CD4-positive, alpha-beta T cell treated with Interferon alpha-2 for 1 hour (primary cell): Measurements from ENCODE around the gene DNM3.

Experiments used
- DNase-seq, 2 donors: peaks; one replicate each; pipeline ENCODE4 v3.0.0-alpha.2; 2020 to 2022

Gene DNM3

GRCh38 chr1:171873664-171874063 lies 32.4 kb downstream of the DNM3 start:
- no peak for DNase-seq

- no peak for DNase-seq
Measured at GRCh38 chr1:171877701-171878100, 36.4 kb downstream of the DNM3 start.

GRCh38 chr1:171879556-171879955 lies 38.3 kb downstream of the DNM3 start:
- DNase-seq: no peak

- no peak for DNase-seq
Measured at GRCh38 chr1:171881442-171881841, 40.1 kb downstream of the DNM3 start.

GRCh38 chr1:171883849-171884248 lies 42.6 kb downstream of the DNM3 start:
- no peak for DNase-seq

GRCh38 chr1:171884475-171884874 lies 43.2 kb downstream of the DNM3 start:
- DNase-seq: no peak

- DNase-seq: no peak
Measured at GRCh38 chr1:171890131-171890530, 48.8 kb downstream of the DNM3 start.

GRCh38 chr1:171896936-171897703 lies 55.8 kb downstream of the DNM3 start:
- no peak for DNase-seq

- DNase-seq: no peak
Measured at GRCh38 chr1:171898941-171899340, 57.6 kb downstream of the DNM3 start.

GRCh38 chr1:171899838-171900237 lies 58.5 kb downstream of the DNM3 start:
- DNase-seq: no peak

GRCh38 chr1:171901245-171901644 lies 59.9 kb downstream of the DNM3 start:
- DNase-seq: no peak

- DNase-seq: no peak
Measured at GRCh38 chr1:171902527-171902926, 61.2 kb downstream of the DNM3 start.

- no peak for DNase-seq
Measured at GRCh38 chr1:171904778-171905450, 63.6 kb downstream of the DNM3 start.

GRCh38 chr1:171909711-171910110 lies 68.4 kb downstream of the DNM3 start:
- no peak for DNase-seq

- no peak for DNase-seq
Measured at GRCh38 chr1:171910786-171911185, 69.5 kb downstream of the DNM3 start.

- DNase-seq: no peak
Measured at GRCh38 chr1:171911506-171911905, 70.2 kb downstream of the DNM3 start.

- no peak for DNase-seq
Measured at GRCh38 chr1:171912509-171913175, 71.3 kb downstream of the DNM3 start.

GRCh38 chr1:171913385-171913784 lies 72.1 kb downstream of the DNM3 start:
- DNase-seq: no peak

- no peak for DNase-seq
Measured at GRCh38 chr1:171916315-171916771, 75.0 kb downstream of the DNM3 start.

- DNase-seq: no peak
Measured at GRCh38 chr1:171917331-171917730, 76.0 kb downstream of the DNM3 start.

GRCh38 chr1:171919891-171920887 lies 78.9 kb downstream of the DNM3 start:
- no peak for DNase-seq

GRCh38 chr1:171922999-171923398 lies 81.7 kb downstream of the DNM3 start:
- DNase-seq: no peak

GRCh38 chr1:171929121-171929520 lies 87.8 kb downstream of the DNM3 start:
- DNase-seq: no peak
